AG09309 (cell line): ENCODE results near the gene ADGRB2.

Experiments
- DNase-seq: peaks from one replicate; pipeline ENCODE4 v3.0.0-alpha.2; 2010; ENCODE audit warnings: low read depth
- H3K4me3 ChIP-seq: 2 replicates; pipeline ENCODE4 v1.5.1; 2011; ENCODE audit warnings: mild to moderate bottlenecking, low read depth, low read length, moderate library complexity; ENCODE audit not compliant: control insufficient read depth
- CTCF ChIP-seq: IDR thresholded peaks from 2 replicates; pipeline ENCODE4 v1.5.1; 2011; ENCODE audit warnings: mild to moderate bottlenecking, low read depth, low read length, inconsistent platforms; ENCODE audit not compliant: insufficient read depth, control insufficient read depth; ENCODE audit errors: missing control alignments

The ADGRB2 gene

DNA sequence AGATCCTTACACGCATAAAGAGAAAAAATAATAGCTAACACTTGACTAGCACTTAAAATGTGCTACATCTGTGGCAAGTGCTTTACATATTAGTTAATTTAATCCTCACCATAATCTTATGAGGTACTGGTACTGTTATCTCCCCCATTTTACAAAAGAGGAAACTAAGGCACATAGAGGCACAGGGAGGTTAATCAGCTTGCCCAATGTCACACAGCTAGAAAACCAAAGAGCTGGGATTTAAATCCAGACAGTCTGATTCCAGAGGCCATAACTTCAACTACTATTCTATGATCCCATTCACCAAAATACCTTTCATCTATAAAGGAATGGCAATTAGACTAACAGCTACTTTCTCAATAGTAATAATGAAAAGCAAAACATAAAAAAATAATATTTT lies 40.0 kb upstream of the ADGRB2 start:
- no peak for TF ChIP-seq CTCF
- DNase-seq, result no peak

GRCh38 chr1:31803610-31804009 lies 39.5 kb upstream of the ADGRB2 start:
- TF ChIP-seq CTCF, result no peak
- H3K4me3 ChIP-seq, result no peak overlapping the region

More for the DNA sequence above, 40.0 kb upstream of the ADGRB2 start:
- H3K4me3 ChIP-seq, result no peak overlapping the region

GRCh38 chr1:31802190-31803150 lies 38.3 kb upstream of the ADGRB2 start:
- no peak for DNase-seq
- peak overlapping the region; percentile 20 for H3K4me3 ChIP-seq
- no peak for TF ChIP-seq CTCF

More at GRCh38 chr1:31803610-31804009, 39.5 kb upstream of the ADGRB2 start:
- no peak for DNase-seq

DNA sequence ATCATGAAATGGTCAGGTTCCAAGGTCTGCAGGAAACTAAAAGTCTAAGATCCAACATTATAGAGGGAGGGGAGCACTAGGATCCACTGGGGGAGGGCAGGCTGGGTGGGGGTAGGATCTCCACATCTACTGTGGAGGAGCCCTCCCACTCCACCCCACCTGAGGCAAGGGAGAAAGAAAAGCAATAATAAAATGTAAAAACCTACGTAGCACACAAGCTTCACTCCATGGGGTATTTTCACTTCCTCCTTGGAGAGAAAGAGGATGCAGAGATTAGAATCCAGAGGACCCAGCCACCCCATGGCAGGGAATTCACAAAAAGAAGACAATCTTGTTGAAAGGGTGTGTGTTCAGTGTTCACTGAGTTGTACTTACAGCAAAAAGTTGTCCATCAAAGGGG lies 37.3 kb upstream of the ADGRB2 start:
- DNase-seq, result no peak
- no peak for TF ChIP-seq CTCF
- no peak overlapping the region for H3K4me3 ChIP-seq

DNA sequence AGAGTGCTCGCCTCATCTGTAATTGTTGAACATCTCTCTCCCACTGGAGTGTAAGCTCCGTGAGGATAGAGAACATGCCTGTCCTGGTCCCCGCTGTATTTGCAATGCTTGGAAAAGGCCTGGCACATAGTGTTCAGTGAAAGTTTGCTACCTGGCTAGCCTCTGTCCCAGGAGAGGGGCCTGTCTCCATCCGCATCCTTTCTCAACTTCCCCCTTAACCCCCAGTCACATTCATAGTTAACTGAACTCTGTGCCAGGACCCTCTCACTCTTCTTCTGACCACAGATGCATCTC lies 36.5 kb upstream of the ADGRB2 start:
- no peak for DNase-seq
- no peak overlapping the region for H3K4me3 ChIP-seq
- no peak for TF ChIP-seq CTCF

- no peak for DNase-seq
- H3K4me3 ChIP-seq, result no peak overlapping the region
- no peak for TF ChIP-seq CTCF
These were observed 35.9 kb upstream of the ADGRB2 start for GRCh38 chr1:31799895-31800673.
